DND-41 (cell line): ENCODE data around the gene MPV17L2.
A peak's percentile ranks its signal among the peaks of the same experiment; 100 is the strongest.

Experiments used
- ATAC-seq: fragments of 200-7000 bp; cut with Tn5 transposase; 3 replicates; pipeline ENCODE4 v1.9.1; 2021; ENCODE audit warnings: low read depth; ENCODE audit not compliant: insufficient read depth
- DNase-seq: peaks from one replicate; pipeline ENCODE4 v3.0.0-alpha.2; 2020
- H2AFZ ChIP-seq: 2 replicates; pipeline ENCODE4 v1.6.0; 2012; ENCODE audit warnings: low read depth, low read length
- H3K27ac ChIP-seq: 2 replicates; pipeline ENCODE4 v1.5.1; 2012; ENCODE audit warnings: low read length, inconsistent platforms
- H3K27me3 ChIP-seq: fragments of 200-600 bp; sonication (generic); 2 replicates; pipeline ENCODE4 v1.6.0; 2012; ENCODE audit warnings: low read length, mild to moderate bottlenecking, inconsistent platforms; ENCODE audit not compliant: insufficient read depth, poor library complexity
- H3K36me3 ChIP-seq: 2 replicates; pipeline ENCODE4 v1.5.1; 2012; ENCODE audit warnings: low read length, inconsistent platforms; ENCODE audit not compliant: insufficient read depth
- H3K4me1 ChIP-seq: 2 replicates; pipeline ENCODE4 v1.5.1; 2012; ENCODE audit warnings: mild to moderate bottlenecking, low read length; ENCODE audit not compliant: insufficient read depth
- H3K4me2 ChIP-seq: 2 replicates; pipeline ENCODE4 v1.6.0; 2012; ENCODE audit warnings: mild to moderate bottlenecking, moderate library complexity, low read length, inconsistent platforms; ENCODE audit not compliant: insufficient read depth
- H3K4me3 ChIP-seq, 2 experiments: fragments of 200-600 bp in 1 of 2; shearing (Covaris generic) in 1 of 2; 2 replicates each; pipeline ENCODE4 v1.5.1; 2012 to 2016; ENCODE audit warnings: inconsistent platforms in 2 of 2, low read length in 2 of 2, mild to moderate bottlenecking in 2 of 2, low read depth in 1 of 2, moderate library complexity in 1 of 2
- H3K79me2 ChIP-seq: 2 replicates; pipeline ENCODE4 v1.6.0; 2012; ENCODE audit warnings: low read length, inconsistent platforms; ENCODE audit not compliant: insufficient read depth
- H3K9ac ChIP-seq: 2 replicates; pipeline ENCODE4 v1.6.0; 2012; ENCODE audit warnings: low read depth, mild to moderate bottlenecking, inconsistent platforms, low read length, moderate library complexity
- H3K9me3 ChIP-seq: 2 replicates; pipeline ENCODE4 v1.5.1; 2012; ENCODE audit warnings: low read length, moderate library complexity, mild to moderate bottlenecking, inconsistent platforms; ENCODE audit not compliant: insufficient read depth, severe bottlenecking
- H4K20me1 ChIP-seq: 2 replicates; pipeline ENCODE4 v1.6.0; 2012; ENCODE audit warnings: low read length; ENCODE audit not compliant: insufficient read depth
- CTCF ChIP-seq: IDR thresholded peaks from 2 replicates; pipeline ENCODE4 v1.5.1; 2012; ENCODE audit warnings: borderline replicate concordance, low read length, moderate library complexity, mild to moderate bottlenecking; ENCODE audit not compliant: poor library complexity, severe bottlenecking; ENCODE audit errors: extremely low read depth
- EZH2 ChIP-seq: IDR thresholded peaks from 3 replicates; pipeline ENCODE4 v1.6.1; 2012; ENCODE audit warnings: borderline replicate concordance, low read depth, mild to moderate bottlenecking, moderate library complexity, low read length, inconsistent platforms; ENCODE audit not compliant: severe bottlenecking

Gene MPV17L2

GRCh38 chr19:18156268-18156667 lies 36.8 kb upstream of the MPV17L2 start:
- Histone ChIP-seq H2AFZ (no peak overlapping the region), H3K27me3 (no peaks in the 10 kb centered on the region), H3K9me3 (no peaks in the 10 kb centered on the region), H3K36me3 (peaks cover 34% of the 10 kb centered on the region), H3K79me2 (peaks cover 22% of the 10 kb centered on the region), H3K4me3 (no peak overlapping the region), H3K4me2 (0 out of 2 replicates have a peak overlapping the region, but pooled peaks have one; percentile 1), H3K9ac (no peak overlapping the region), H3K27ac (no peak overlapping the region), H4K20me1 (peaks cover 32% of the 10 kb centered on the region), H3K4me1 (peaks cover 40% of the 10 kb centered on the region)
- no peak for TF ChIP-seq CTCF
- no peak for TF ChIP-seq EZH2
- ATAC-seq: no peak
- no peak for DNase-seq

DNA sequence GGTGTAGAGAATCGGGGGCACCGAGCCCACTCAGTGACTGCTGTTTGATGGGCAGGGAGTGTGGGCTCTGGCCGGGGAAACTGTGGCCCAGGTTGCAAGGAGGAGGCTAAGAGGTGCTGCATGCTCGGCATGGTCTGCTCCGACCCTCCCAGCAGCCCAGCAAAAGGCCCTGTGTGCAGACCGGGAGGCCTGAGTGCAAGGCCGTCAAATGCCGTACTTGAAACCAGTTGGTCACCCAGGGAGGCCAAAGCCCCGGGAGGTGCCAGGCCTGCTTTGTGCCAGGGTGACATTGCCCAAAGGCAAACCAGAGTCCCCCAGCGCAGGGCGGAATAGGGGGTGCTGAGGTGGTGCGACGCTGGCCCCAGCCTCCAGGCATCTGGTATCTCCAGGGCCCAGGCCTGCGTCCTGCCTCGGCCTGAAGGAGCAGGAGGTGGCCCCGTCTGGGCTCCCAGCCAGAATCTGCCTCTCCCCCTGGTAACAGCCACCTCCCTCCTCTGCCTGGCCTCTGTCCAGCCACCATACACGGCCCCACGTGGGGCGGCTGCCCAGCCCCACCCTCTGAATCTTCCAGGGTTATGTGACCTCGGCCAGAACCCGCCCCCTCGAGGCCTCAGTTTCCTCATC lies 36.1 kb upstream of the MPV17L2 start:
- TF ChIP-seq CTCF (no peak), EZH2 (no peak)
- H3K27ac ChIP-seq: no peak overlapping the region
- peaks cover 39% of the 10 kb centered on the region for H3K4me1 ChIP-seq
- DNase-seq (no peak), ATAC-seq (no peak)
- H3K4me3 ChIP-seq: no peak overlapping the region
- H3K27me3 ChIP-seq: no peaks in the 10 kb centered on the region
- peaks cover 39% of the 10 kb centered on the region for H3K36me3 ChIP-seq
- no peaks in the 10 kb centered on the region for H3K9me3 ChIP-seq
- peaks cover 38% of the 10 kb centered on the region for H4K20me1 ChIP-seq
- no peak overlapping the region; the same call in 1 of the 2 replicates for H3K4me2 ChIP-seq
- H3K9ac ChIP-seq: no peak overlapping the region
- peaks cover 22% of the 10 kb centered on the region for H3K79me2 ChIP-seq
- H2AFZ ChIP-seq: no peak overlapping the region

GRCh38 chr19:18157465-18158063 lies 35.5 kb upstream of the MPV17L2 start:
- no peaks in the 10 kb centered on the region for H3K27me3 ChIP-seq
- no peak overlapping the region for H3K9ac ChIP-seq
- no peaks in the 10 kb centered on the region for H3K9me3 ChIP-seq
- peaks cover 36% of the 10 kb centered on the region for H3K4me1 ChIP-seq
- H3K79me2 ChIP-seq: peaks cover 22% of the 10 kb centered on the region
- peaks cover 45% of the 10 kb centered on the region for H3K36me3 ChIP-seq
- TF ChIP-seq CTCF (no peak), EZH2 (no peak)
- peaks cover 41% of the 10 kb centered on the region for H4K20me1 ChIP-seq
- no peak overlapping the region for H3K27ac ChIP-seq
- no peak overlapping the region for H2AFZ ChIP-seq
- H3K4me3 ChIP-seq: no peak overlapping the region
- DNase-seq (no peak), ATAC-seq (no peak)
- no peak overlapping the region for H3K4me2 ChIP-seq
